ENCODE data around the gene ST3GAL4.
A peak's percentile ranks its signal among the peaks of the same experiment; 100 is the strongest.
"Not testable (repeated sequence)": the region's sequence is repeated elsewhere in the genome, so short reads cannot be mapped to it uniquely, and the experiment has no call there.

ST3GAL4 gene

GRCh38 chr11:126355324-126355925, at the start of gene ST3GAL4:
ST3GAL4 (plus strand) TSS chr11:126355686; CDS start chr11:126406156, 50,470 bp downstream.
- peak; percentile 76 for DNase-seq

- DNase-seq: no peak
Observed at GRCh38 chr11:126305699-126306098, 49.8 kb upstream of the ST3GAL4 start.

DNA sequence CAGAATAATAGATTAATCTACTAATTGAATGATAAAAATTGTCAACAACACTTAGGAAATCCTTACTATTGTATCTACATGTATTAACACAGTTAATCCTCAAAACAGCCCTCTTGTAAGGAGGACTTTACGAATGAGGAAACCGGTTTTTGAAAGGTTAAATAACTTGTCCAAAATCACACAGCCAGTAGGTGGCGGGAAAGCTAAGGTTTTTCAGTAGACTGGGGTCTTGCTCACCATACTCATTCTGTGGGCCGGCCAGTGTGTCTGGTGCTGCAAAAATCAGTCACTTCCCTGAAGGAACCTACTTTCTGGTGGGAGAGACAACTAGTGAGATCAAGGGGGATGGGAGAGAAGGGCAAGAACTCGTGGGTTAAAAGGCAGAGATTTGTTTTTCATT, 47.8 kb upstream of the ST3GAL4 start:
- peak; percentile 56 for DNase-seq

GRCh38 chr11:126308271-126308671, 47.2 kb upstream of the ST3GAL4 start:
- no peak for DNase-seq

DNA sequence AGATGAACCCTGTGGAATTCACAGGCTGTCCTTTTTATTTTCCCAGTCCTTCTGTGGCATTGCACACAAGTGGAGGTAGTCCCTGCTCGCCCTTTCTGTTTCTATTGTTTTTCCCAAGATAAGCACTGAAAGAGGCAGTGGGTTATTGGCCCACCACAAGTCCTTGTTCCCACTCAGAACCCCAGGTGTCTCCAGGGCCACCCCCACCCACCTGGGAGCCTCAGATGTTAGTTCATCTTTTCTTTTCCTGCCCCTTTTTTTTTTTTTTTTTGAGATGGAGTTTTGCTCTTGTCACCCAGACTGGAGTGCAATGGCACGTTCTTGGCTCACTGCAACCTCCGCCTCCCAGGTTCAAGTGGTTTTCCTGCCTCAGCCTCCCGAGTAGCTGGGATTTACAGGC, 46.7 kb upstream of the ST3GAL4 start:
- DNase-seq: not testable (repeated sequence)

- peak; percentile 75 for DNase-seq
Observed at GRCh38 chr11:126310200-126310991, 45.1 kb upstream of the ST3GAL4 start.

GRCh38 chr11:126310992-126311310, 44.5 kb upstream of the ST3GAL4 start:
- peak; percentile 12 for DNase-seq

DNA sequence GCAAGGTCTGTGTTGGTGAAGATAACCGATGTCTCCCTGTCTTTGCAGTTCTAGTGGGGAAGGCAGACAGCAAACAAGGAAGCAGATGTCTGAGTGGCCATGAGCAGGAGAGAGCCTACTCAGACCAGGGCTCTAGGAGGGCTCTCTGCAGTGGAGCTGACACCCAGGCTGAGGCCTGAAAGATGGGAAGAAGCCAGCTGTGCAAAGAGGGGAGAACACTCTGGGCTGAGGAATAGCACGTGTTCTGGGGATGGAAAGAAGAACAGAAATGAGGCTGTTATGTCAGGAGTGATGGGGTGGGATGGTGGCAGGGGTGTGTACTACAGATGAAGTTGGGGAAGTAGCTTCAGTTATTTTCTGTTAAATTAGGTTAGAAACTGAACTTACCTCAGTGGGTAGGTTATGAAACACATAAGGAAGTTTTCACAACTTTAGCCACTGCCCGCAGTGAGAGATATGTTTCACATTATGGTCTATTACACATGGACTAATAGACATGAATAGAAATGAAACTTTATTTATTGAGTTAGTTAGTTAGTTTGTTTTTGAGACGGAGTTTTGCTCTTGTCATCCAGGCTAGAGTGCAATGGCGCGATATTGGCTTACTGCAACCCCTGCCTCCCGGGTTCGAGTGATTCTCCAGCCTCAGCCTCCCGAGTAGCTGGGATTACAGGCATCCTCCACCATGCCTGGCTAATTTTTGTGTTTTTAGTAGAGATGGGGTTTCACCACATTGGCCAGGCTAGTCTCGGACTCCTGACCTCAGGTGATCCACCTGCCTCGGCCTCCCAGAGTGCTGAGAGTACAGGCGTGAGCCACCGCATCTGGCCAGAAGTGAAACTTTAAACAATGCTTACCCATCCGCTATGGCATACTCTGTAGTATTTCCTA, 43.8 kb upstream of the ST3GAL4 start:
- DNase-seq: no peak

DNA sequence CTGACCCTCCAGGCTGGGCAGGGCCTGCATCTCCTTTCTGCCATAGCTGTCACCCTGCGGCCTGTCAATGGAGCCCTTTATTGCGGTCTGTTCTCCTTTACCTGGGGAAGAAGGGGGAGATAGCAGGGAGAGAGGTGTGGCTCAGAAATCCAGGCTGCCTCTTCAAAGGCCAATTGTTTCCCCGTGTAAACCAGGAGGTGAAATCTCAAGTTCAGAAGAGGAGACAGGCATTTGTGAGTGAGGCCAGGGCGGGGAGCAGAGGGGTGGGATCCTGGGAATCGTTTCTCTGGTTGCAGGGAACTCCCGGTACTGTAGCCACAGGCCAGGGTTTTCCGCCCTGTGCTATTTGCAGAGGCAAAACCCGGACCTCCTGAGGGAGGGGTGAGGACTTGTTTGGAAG, 42.5 kb upstream of the ST3GAL4 start:
- DNase-seq: no peak

GRCh38 chr11:126313826-126314225, 41.7 kb upstream of the ST3GAL4 start:
- DNase-seq: no peak

GRCh38 chr11:126317432-126317755, 38.1 kb upstream of the ST3GAL4 start:
- no peak for DNase-seq

- peak; percentile 91 for DNase-seq
Observed at GRCh38 chr11:126317756-126318573, 37.5 kb upstream of the ST3GAL4 start.

DNA sequence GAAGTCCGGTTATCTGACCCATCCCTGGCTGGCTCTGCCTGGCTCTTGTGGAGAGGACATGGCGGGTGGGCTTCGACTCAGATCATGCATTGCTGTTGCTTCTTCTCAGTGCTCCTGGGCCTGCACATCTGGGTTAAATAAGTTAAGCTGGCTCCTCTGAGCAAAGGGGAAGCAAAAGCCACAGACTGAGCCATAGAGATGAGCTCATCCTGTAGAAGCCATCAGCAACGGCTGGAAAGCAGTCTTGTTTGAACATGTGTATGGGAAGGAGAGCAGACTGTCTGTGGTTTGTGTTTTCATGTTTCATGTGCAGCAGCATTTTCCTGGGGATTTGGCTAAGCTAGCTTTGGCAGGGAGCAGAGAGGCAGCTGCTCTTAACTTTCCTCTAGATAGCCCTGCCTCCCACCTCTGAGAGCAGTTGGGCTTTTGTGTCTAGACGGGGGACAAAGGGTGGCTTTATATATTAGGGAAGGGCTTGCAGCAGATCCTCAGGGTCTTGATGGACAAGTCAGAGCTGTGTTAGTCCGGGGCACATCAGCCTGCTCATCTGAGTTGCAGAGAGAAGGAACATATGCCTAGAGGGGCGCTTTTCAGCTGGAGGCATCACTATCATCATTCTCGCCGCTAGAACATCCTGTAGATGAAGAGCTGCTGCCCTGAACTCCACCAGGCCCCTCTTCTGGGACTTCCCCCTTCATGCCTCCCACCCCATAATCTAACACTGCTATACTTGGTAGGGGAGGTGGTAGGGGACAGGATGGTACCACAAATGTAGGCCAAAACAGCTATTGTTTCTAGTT, 36.7 kb upstream of the ST3GAL4 start:
- DNase-seq: peak; percentile 98

DNA sequence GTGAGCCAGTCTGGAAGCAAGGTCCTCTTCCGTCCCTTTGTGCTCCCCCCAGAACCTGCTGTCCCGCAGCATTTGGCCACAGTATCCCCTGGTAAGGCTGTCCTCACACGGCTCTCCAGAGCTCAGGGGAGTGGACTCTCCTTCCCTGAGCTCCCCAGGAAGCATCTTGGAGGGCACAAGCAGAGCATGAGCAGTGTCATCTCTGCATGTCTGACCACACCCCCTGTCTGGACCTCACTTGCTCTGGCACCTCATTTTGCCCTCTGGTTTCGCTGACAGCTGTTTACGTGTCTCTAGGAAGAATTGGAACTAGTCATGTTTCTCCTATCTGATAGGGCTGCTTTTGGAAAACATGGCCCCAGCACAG, 36.1 kb upstream of the ST3GAL4 start:
- DNase-seq: peak; percentile 14

- DNase-seq: no peak
Observed at GRCh38 chr11:126322996-126323395, 32.5 kb upstream of the ST3GAL4 start.

- no peak for DNase-seq
Observed at GRCh38 chr11:126327281-126328000, 28.0 kb upstream of the ST3GAL4 start.

- no peak for DNase-seq
Observed at GRCh38 chr11:126328001-126328390, 27.5 kb upstream of the ST3GAL4 start.

DNA sequence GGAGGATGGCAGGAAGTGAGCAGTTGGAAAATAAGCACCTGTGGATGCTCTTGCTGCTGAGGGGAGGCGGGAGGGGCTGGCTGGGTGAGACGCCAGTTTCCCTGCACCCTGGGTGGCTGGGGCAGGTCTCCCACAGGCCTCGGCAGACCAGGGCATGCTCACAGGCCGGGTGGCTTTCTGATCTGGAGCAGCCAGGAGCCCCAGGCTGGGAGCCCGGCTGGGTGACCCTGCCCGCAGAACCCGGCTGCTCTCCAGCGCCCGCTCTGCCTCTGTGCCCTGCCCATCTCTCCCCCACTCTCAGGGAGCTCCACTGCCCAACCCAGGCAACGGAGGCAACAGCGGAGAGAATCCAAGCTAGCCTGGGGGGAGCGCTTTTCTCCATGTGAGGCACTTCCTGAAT, 27.0 kb upstream of the ST3GAL4 start:
- no peak for DNase-seq

DNA sequence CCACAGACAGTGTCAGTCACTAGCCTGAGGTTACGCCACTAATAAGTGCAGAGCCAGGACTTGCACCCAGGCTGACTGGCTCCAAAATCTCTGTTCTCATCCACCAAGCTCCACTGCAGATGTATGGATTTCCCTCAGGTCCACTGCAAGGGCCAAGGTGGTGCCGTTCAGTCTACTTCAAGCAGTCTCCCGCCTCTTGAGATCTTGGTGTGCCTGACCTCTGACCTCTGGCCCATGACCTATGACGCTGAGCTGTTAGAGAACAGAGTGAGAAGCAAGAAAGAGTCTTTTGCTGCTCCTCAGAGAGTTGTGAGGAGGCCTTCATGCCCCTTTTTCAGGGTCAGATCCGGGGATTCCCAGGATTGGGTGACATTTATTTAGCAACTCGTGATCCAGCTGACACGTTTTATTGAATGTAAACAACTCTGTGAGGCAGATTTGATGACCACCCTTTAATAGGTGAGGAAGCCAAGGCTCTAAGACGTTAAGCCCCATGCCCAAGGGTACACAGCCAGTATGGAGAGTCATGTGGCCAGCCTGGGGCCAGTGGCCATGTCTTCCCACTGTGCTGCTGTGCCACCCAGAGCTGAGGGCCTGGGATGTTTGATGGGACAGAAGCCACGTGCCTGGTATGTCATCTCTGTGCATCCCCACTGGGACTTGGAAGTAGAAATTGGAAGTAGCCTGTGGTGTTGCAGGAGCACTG, 26.4 kb upstream of the ST3GAL4 start:
- no peak for DNase-seq

GRCh38 chr11:126329644-126330211, 25.8 kb upstream of the ST3GAL4 start:
- peak; percentile 34 for DNase-seq

All from fibroblast of upper back skin (primary cell).